GM18867 (cell line): Measurements from ENCODE around the gene CLDN18.
A peak's percentile ranks its signal among the peaks of the same experiment; 100 is the strongest.

Source experiments
- ATAC-seq: cut with Tn5 transposase; IDR thresholded peaks from one replicate; pipeline ENCODE4 v1.9.1; 2021; ENCODE audit warnings: mild to moderate bottlenecking, moderate library complexity; ENCODE audit not compliant: unreplicated experiment

The CLDN18 gene

DNA sequence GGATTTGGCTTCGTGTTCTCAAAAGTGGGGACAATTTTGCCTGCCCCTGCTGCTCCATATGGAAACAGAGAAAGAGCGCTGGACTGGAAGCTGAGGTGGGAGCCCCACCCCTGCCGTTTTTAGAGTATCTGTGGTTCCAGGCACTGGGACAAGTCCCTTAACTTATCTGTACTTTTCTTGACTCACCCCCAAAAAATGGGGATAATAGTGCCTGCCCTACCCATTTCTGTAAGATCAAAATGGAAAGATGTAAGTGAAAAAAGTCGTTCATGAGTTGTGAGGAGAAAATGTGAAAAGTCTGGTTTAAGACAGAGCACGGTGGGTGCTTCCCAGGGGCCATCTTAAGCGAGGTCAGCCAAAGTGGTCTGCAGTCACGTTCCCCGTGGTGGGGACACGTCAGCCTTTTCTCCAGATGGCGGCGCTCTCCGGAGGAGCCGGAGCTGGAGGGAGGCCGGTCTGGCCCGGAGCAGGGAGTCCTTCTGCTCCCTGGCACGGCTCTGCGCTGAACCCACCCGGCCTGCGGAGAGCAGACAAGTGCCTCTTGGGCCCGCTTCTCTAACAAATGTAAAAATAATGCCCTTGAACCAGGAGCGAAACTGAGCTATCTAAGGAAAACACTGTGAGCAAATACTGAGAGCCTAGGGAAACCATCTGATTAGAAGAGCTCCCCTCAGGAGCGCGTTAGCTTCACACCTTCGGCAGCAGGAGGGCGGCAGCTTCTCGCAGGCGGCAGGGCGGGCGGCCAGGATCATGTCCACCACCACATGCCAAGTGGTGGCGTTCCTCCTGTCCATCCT lies at the start of gene CLDN18:
Gene CLDN18, plus strand, starts transcription at position 690 of the 797 bp plus-strand sequence. Its CDS starts 61 bp downstream, at position 751.
- ATAC-seq: no peak

DNA sequence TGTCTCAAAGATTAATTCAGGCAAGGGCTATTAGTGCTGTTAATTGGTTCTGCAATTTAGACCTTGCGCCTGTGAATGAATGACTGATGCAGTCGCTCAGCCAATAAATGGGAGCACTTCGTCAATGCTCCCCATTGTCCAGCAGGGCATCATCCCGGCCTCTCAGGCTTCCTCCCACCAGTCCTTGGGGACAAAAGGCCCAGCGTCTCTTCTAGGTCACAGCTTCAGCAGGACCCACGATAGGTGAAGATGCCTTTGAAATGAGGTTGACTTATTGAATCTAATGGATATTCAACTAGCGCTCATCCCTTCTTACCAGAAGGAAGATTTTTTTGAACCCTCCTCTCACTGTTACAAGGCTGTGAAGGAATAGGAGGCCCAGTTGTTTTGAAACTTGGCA lies 47.7 kb upstream of the CLDN18 start:
- ATAC-seq: no peak

DNA sequence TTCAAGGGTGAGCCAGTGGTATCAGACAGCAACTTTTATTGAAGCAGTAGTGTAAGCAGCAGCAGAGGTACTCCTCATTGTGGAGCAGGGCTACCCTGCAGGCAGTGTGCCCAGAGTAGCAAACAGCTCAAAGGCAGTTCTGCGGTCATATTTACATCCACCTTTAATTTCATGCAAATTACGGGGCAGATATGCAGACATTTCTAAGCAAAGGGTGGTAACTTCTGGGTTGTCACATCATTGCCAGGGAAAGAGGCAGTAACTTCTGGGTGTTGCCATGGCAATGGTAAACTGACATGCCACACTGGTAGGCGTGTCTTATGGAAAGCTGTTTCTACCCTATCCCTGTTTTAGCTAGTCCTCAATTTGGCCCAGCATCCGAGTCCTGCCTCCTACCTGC lies 46.5 kb upstream of the CLDN18 start:
- ATAC-seq: peak; percentile 46

DNA sequence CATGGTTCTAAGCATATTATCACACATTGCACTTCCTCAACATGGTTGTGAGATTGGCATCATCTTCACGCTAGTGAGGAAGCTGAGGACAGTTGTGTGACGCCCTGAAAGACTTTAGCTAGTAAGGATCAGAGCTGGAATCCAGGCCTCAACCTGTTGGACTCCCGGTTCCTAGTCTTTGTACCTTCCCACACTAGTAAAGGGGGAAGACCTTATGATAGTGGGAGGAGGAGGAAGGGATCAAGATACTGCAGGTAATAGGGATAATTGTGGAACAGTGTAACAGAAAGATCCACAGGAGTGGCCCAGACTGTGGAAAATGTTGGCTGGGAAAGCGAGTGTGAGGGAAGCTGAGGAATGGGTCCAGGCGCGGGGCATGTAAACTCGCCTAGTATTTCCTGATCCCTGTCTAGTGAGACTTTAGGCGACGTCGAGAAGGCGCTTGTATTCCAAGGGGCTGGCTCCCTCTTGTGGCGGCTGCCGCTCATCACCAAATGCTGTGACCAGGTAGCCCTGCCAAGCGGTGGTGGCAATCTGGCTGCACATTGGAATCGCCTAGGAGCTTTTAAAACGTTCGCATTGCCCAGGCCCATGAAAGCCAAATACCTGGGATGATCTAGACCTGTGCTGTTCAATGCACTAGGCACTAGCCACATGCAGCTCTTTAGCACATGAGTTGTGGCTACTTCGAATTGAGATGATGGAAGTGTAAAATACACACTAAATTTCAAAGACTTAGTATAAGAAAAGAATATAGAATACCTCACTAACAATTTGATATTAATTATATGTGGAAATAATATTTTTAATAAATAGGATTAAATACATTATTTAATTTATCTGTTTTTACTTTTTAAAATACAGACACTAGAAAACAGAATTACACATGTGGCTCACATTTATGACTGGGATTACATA lies 38.8 kb upstream of the CLDN18 start:
- peak; percentile 84 for ATAC-seq

DNA sequence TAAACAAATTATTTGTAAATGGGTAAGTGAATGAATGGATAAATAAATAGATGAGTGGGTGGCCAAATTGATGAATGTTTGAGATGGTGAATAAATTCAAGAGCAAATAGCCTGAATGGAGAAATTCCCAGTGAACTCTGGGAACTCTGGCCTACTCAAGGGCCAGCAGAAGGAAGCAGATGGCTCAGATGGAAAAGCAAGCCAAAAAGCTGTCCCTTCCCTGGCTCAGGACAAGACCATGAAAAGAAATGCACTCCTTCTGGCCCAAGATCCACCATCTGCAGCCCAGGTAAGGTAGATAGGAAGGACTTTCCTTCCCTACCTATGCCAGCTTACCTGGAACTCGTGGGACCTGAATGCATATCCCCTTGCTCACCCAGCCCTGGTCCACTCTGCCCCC lies 37.6 kb upstream of the CLDN18 start:
- no peak for ATAC-seq

DNA sequence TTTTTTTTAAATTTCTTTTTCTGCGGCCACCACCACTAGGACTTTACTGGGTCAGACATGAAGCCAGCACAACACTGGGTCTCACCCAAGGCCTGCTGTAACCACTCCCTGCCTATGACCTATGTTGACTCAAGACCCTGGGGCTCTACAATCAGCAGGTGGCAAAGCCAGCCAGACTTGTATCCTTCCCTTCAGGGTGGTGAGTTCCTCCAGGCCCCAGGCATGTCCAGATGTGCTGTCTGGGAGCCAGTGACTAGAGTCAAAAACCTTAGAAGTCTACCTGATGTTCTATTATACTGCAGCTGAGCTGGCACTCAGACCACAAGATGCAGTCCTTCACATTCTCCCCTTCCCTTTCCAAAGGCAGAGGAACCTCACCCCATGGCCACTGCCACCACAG lies 31.6 kb upstream of the CLDN18 start:
- ATAC-seq: no peak

DNA sequence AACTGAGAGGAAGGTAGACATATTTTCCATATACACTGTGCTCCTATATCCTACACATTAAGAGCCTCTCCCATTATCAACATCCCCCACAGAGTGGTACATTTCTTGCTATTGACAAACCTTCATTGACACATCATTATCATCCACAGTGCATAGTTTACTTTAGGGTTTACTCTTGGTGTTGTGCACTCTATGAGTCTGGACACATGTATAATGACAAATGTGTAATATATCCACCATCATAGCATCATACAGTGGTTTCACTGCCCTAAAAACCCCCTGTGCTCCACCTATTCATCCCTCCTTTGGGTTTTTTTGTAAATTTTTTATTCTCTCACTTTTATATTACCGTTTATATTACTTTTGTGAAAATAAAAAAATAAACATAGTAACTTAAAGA lies 22.2 kb upstream of the CLDN18 start:
- peak; percentile 34 for ATAC-seq

DNA sequence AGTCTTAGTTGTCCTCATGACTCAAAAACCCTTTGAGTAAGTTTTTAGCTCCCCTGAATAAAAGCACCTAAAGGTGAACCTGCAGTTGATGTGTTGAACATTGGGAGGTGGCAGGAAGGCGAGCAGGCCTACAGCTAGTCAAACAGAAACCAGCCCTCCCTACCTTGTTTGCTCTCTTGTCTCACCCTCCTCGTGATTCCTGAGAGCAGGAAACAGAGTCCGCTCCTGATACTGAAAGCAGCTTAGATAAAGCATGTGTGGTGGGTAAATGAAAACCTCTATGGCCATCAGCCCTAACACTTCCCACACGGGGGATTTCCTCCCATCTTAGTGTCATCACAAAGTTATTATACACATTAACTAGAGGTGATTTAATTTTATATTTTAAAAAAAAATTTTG lies 21.8 kb upstream of the CLDN18 start:
- peak; percentile 84 for ATAC-seq

DNA sequence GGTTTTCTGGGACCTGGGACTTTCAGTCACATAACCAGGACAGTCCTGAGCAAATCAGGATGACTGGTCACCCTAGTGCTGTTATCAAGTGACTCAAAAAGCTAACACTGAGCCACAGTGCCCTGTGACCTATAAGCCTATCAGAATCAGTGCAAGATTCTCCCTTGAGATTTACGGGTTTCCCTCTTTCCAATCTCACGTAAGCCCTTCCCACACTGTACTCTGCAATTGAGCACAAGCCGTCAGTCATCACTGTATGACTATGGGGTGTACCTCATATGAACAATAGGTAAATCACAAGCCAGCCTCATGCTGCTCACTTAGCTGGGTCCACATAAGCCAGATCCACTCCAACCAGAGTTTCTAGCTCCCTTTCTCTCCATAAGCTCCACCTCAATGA lies 21.0 kb upstream of the CLDN18 start:
- ATAC-seq: peak; percentile 70

DNA sequence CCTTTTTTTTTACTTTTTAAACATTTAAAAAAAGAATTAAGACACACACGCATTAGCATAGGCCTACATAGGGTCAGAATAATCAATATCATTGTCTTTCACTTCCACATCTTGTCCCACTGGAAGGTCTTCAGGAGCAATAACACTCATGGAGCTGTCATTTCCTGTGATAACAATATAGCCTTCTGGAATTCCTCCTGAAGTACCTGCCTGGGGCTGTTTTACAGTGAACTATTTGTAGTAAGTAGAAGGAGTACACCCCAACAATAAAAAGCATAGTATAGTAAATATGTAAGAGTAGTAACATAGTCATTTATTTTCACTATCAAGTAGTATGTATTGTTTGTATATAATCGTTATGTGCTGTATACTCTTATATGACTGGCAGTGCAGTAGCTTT lies 19.5 kb upstream of the CLDN18 start:
- no peak for ATAC-seq

DNA sequence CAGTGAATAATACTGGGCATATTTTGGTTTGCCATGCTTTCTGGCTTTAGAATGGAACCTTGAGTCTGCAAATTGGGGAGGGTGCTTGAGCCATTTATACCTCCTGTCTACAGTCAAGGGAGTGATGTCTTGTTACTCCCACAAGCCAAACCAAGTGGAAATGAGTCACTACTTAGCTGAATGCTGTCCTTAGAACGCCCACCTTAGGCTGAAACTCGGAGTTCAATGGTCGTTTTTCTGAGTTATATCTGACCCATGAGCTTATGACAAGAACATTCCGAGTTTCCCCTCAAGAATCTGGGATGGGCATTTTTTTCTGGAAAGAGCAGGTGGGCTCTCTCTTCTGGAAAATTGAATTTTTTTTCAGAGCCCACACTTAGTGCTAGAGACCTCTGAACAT lies 17.4 kb upstream of the CLDN18 start:
- ATAC-seq: no peak

DNA sequence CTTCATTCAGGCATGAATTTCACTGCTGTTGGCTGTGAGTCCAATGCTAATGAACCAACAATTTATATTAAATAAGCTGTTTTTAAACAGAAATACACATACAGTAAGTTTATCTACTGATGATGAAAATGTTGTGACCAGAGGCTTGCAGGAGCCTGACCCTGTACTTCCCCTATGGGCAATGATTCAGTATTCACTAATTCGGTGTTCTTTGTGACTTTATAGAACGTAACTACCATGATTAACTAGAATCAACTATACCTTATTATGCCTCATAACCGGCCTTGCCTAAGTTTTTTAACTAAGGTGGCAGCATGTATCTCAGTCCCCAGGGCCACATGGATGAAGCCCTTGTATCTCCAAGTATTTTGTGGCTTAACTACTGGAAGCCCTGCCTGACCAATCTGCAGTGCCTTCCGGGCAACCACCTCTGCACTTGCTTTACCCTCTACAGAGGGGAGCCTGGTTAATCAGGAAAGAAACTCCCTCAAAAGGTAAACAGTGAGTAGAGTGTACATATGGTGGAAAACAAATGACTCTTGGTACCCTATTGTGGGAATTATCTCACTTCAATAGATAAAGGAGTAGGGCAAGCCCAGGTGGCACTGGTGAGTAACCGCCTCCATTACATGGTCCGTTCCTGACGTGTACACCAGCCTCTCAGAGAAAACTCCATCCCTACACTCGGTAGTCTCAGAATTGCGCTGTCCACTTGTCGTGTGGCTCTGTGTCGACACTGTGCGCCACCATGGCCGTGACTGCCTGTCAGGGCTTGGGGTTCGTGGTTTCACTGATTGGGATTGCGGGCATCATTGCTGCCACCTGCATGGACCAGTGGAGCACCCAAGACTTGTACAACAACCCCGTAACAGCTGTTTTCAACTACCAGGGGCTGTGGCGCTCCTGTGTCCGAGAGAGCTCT lies 11.6 kb upstream of the CLDN18 start:
- no peak for ATAC-seq

DNA sequence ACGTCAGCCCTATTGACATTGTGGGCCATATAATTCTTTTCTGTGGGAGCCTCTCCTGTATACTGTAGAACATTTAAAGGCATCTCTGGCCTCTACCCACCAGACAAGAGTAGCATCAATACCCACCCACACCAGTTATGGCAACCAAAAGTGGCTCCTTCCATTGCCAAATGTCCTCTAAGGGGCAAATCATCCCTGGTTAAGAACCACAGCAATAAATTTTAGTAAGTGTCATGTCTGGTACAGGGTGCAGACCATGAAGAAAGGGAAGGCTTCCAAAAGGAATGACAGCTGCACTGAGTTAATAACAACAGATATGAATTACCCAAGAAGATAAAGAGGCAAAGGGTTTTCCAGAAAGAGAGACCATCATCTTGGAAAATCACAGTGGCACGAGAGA lies 6.9 kb upstream of the CLDN18 start:
- ATAC-seq: no peak

DNA sequence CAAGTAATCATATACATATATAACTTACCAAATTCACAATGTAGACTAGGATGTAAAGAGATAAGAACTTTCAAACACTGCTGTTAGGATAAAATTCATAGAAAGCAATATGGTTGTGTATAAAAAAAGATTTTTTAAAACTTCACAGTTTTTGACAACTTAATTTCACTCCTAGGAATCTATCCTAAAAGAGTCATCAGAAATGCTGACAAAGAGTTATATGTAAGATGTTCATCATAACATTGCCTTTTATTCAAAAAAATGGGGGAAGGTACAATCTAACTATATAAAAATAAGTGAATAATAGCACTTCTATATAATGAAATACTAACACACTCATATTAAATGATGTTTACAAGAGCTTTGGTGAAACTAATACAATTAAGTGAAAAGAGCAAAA lies 4.3 kb upstream of the CLDN18 start:
- ATAC-seq: no peak

DNA sequence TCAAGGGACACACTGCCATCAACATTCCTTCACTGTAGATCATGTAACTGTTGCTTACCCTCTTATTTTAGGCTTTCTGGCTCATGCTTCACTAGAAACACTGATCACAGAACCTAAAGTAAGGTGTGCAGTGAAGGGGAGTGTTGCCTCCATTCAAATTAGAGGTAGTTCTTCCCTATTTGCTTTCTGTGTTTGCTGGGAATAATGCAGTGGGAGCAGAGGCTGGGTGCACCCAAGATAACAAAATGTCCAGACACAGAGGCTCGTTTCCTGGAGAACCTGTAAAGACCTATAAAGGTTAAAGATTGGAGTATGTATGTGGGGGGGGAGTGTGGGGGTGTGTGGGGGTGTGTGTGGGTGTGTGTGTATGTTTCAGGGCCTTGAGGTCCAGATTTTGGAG lies 2.1 kb upstream of the CLDN18 start:
- no peak for ATAC-seq

DNA sequence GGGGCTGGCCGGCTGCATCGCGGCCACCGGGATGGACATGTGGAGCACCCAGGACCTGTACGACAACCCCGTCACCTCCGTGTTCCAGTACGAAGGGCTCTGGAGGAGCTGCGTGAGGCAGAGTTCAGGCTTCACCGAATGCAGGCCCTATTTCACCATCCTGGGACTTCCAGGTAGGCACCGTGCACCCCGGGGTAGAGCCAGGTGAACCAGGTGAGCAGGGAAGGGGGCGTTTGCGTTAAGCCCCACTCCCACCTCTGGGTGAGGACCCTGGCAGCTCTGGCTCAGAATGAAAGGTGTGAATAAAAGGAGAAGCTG lies 267 bp downstream of the CLDN18 start:
- no peak for ATAC-seq

DNA sequence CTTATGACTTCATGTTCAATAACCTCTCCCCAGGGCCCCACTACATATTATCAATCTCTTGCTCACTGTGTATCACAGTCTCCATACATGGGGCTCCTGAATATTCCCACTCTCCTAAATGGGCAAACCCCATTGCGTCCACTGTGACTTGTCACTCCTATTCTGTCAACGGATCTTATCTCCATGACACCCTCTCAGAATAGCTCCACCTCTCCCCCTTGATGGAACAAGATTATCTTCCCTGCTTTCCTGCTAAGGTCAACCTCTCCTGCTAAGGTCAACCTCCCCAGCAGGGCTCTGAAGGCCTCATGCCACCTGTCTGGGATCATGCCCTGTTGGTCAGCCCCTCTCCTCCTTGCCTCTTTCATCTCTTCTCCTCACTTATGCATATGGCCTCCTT lies 1.8 kb downstream of the CLDN18 start:
- no peak for ATAC-seq

DNA sequence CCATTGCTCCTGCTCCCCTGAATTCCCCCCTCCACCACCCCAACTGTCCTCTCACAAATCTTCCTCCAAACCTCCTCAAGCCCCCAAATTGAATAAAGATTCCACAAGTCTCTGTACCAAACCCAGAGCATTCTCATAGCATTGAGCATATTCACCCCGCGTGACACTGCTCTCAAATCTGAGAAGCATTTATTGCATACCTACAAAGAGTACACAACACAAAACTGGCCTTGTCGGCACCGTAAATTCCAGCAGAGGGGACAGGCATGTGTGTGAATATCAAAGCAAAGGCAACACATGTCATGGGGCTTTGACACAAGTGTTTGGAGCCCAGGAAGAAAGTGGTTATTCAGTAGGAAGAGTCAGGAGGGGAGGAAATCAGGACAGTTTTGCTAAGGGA lies 2.6 kb downstream of the CLDN18 start:
- no peak for ATAC-seq

DNA sequence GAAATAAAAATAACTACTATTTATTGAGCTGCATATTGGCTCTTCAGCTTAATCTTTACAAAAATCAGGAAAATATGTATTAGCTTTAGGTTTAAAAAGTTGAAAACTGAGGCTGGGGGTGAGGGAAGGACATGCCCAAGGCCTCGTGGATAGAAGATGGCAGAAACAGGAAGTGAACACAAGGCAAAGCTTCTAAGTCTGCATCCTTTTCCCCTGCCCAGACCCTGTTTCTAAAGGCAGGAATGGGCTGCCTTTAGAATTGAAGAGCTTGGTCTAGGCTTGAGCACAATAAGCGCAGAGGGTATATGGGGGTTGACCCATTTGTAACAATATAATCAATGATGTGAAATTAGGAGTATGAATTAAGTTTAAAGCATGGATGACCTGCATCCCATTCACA lies 6.1 kb downstream of the CLDN18 start:
- no peak for ATAC-seq

DNA sequence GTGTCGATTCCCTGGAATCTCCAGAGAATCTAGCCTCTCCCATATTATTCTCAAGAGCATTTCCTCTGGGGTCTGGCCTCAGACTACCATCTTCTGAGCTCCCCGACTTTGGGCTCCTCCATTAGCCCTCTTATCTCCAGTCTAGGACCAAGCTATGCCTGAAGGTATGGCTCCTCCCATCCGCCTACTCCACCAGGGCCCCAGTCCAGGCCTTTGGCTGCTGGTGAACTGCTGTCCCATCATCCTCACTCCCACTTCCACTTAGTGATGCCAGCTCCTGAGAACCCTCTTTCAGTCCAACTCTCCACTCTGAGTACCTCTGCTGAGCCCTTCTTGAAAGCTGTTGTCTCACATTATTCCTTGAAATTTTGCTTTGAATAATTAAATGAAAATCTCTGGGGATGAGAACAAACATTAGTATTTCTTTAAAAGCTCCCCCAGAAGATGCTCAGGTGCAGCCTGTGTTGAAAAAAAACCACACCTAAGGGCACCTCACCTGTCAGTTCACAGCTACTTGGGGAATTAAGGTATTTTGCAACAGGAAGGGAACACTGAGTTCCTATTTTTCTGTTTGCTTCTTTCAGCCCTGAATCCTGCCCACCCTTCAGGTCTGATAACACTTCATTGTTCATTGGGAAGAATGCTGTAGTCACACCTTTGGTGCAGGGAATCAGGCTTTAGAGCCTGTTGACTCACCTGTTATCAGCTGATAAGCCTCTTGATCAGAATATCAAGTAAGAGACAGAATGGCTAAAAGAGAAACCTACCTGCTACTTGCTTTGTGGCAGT lies 9.5 kb downstream of the CLDN18 start:
- no peak for ATAC-seq
